ENCODE measurements around the gene RAMACL. TPM values are rescaled to one million over a fixed set of nuclear protein-coding genes. Genes with fewer than 3 reads are reported as not detected.

RAMACL gene
- total RNA-seq, 1 experiment from 2014 or later = 0.28 TPM

DNA sequence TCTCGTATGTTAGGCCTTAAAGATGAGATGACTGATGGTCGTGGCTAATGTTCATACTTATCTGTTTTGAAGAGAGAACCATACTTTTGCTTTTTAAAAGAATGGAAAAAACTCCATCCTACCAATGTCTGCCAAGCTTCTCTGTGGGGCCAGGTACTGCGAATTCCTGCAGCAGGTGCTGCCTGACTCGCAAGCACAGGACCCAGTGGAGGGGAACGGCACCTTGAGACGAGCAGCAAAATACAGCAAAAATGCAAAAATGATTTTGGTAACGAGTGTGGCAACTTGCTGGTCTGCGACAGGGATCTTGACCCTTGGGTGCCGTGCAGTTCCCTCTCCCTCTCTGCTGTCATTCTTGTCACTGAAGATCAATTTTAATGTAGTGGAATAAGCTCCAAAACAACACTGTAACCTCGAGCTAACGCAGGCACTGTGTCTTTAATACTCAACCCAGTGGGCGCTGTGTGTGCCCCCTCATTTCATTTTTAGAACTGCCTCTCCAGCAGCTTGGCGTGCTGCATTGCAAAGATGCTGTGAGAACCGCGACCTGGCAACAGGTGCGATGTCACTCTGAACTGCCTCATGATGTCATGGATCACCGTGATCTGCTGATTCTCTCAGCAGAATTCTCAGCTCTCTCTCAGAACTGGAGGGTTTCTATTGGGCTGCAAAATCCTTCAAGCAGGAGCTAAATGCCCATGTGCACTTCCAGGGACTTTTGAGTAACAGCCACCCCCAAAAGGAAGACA lies 51.6 kb downstream of the RAMACL start:
- H2BK120ac ChIP-seq (ENCODE audit: low read depth, low read length, poor library complexity, severe bottlenecking) = no peak overlapping the region
- no peak overlapping the region for H4K8ac ChIP-seq (replicated peaks; ENCODE audit: insufficient read length, low read depth, low read length)
- no peak overlapping the region for H2BK15ac ChIP-seq (ENCODE audit: low read depth, low read length)
- no peak overlapping the region for H2BK12ac ChIP-seq (ENCODE audit: insufficient read length, low read depth, low read length)
- no peak for DNase-seq
- H3K4me2 ChIP-seq (ENCODE audit: insufficient read depth, insufficient read length, low read length) = no peak overlapping the region
- no peak overlapping the region for H3K27ac ChIP-seq (ENCODE audit: insufficient read length, low read depth, low read length)
- peaks cover 6% of the 10 kb centered on the region in 2 experiments for H3K4me1 Mint-ChIP-seq
- no peak overlapping the region; a peak in 2 of 7 replicates for H3K27ac Mint-ChIP-seq
- no peak overlapping the region for H3K9ac ChIP-seq (ENCODE audit: extremely low read depth, insufficient read length, low read length)
- TF ChIP-seq, protein P1, sequence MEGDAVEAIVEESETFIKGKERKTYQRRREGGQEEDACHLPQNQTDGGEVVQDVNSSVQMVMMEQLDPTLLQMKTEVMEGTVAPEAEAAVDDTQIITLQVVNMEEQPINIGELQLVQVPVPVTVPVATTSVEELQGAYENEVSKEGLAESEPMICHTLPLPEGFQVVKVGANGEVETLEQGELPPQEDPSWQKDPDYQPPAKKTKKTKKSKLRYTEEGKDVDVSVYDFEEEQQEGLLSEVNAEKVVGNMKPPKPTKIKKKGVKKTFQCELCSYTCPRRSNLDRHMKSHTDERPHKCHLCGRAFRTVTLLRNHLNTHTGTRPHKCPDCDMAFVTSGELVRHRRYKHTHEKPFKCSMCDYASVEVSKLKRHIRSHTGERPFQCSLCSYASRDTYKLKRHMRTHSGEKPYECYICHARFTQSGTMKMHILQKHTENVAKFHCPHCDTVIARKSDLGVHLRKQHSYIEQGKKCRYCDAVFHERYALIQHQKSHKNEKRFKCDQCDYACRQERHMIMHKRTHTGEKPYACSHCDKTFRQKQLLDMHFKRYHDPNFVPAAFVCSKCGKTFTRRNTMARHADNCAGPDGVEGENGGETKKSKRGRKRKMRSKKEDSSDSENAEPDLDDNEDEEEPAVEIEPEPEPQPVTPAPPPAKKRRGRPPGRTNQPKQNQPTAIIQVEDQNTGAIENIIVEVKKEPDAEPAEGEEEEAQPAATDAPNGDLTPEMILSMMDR (conservative IDR thresholded peaks at IDR 0.05) = no peak
- H3K4me3 Mint-ChIP-seq = no peak overlapping the region
- H3K23me2 ChIP-seq (ENCODE audit: insufficient read length, low read depth, low read length, poor library complexity, severe bottlenecking) = no peaks in the 10 kb centered on the region
- no peaks in the 10 kb centered on the region for H4K20me1 ChIP-seq (ENCODE audit: control insufficient read depth, insufficient read depth, insufficient read length)
- H3K9me3 Mint-ChIP-seq = no peaks in the 10 kb centered on the region
- no peak overlapping the region for H3K14ac ChIP-seq (ENCODE audit: insufficient read depth, low read length)
- H3K27me3 Mint-ChIP-seq (ENCODE audit: low read depth) = no peaks in the 10 kb centered on the region
- no peaks in the 10 kb centered on the region for H3K27me3 ChIP-seq (ENCODE audit: insufficient read depth, low read length)
- H3K56ac ChIP-seq (ENCODE audit: insufficient read length, low read depth, low read length) = no peak overlapping the region
- H2BK20ac ChIP-seq (ENCODE audit: low read depth, low read length, poor library complexity, severe bottlenecking) = no peak overlapping the region
- H3K4ac ChIP-seq (ENCODE audit: low read depth, low read length) = no peak overlapping the region
- H4K5ac ChIP-seq (ENCODE audit: insufficient read length, low read depth, low read length) = no peak overlapping the region
- H2BK5ac ChIP-seq (ENCODE audit: insufficient read length, low read length) = no peak overlapping the region
- no peak overlapping the region for H3T11ph ChIP-seq (ENCODE audit: low read length)
- no peaks in the 10 kb centered on the region for H3K79me1 ChIP-seq (ENCODE audit: insufficient read depth, low read depth, low read length, poor library complexity, severe bottlenecking)
- H2AFZ ChIP-seq (ENCODE audit: low read length) = no peak overlapping the region
- H3K4me1 ChIP-seq (ENCODE audit: insufficient read depth, low read length) = peaks cover 3% of the 10 kb centered on the region; the same call in 1 of the 2 replicates
- H2AK5ac ChIP-seq (ENCODE audit: insufficient read length, low read length) = no peak overlapping the region
- H3K23ac ChIP-seq (ENCODE audit: insufficient read length, low read depth, low read length) = no peak overlapping the region
- H3K36me3 Mint-ChIP-seq (ENCODE audit: insufficient read depth in 1 of 3, low read depth in 3 of 3) = peaks cover 9 to 19% (median 12%) of the 10 kb centered on the region in 3 experiments; a peak in 6 of 7 replicates
- no peak overlapping the region for H4K91ac ChIP-seq (ENCODE audit: insufficient read length, low read depth, low read length)
- WGBS (ENCODE audit: extremely low coverage, insufficient read length, low lambda C conversion rate) = no CpG with 5 or more reads among the region's 17 CpGs
- no peaks in the 10 kb centered on the region for H3K79me2 ChIP-seq (ENCODE audit: insufficient read depth, low read length)
- H3K18ac ChIP-seq (ENCODE audit: insufficient read length, low read depth, low read length) = no peak overlapping the region
- no peaks in the 10 kb centered on the region for H3K9me3 ChIP-seq (ENCODE audit: control insufficient read depth, low read depth, low read length)

Data from H9 (cell line).